PC-9 (cell line): ENCODE data around the gene OR1J1. TPM values are rescaled to one million over a fixed set of nuclear protein-coding genes. Genes with fewer than 3 reads are reported as not detected.

Source experiments
- BruUV-seq: library from RNA; stranded (reverse); fragments of 400-500 nt; replicated peaks from 2 replicates; lab custom pipeline; 2021; lab: Mats Ljungman, UMichigan
- CTCF ChIA-PET: fragments of 300-600 bp; sonication (Branson Sonifier 250); formaldehyde crosslinking; loops from one replicate; lab custom pipeline; 2022; ENCODE audit warnings: antibody characterized with exemption; lab: Charles Lee
- POLR2A ChIA-PET: fragments of 300-600 bp; sonication (Branson Sonifier 250); formaldehyde crosslinking; loops from one replicate; lab custom pipeline; 2022; ENCODE audit warnings: antibody characterized with exemption; ENCODE audit not compliant: unreplicated experiment; lab: Charles Lee
- DNase-seq, 2 experiments: peaks; one replicate each; pipeline versions ENCODE4 v3.0.0 to v3.0.0-alpha.2; 2015 to 2022; ENCODE audit warnings: mixed read lengths in 1 of 2
- H2AFZ ChIP-seq: fragments of 200-600 bp; sonication (generic); 2 replicates; pipeline ENCODE4 v1.8.1; 2017; ENCODE audit warnings: antibody characterized with exemption
- H3F3A ChIP-seq: fragments of 200-600 bp; sonication (generic); 2 replicates; pipeline ENCODE4 v1.8.1; 2017; ENCODE audit warnings: antibody characterized with exemption, mild to moderate bottlenecking, low read depth; ENCODE audit not compliant: insufficient read depth
- H3K27ac ChIP-seq: fragments of 200-600 bp; sonication (generic); 2 replicates; pipeline ENCODE4 v1.6.1; 2016; ENCODE audit warnings: mixed run types
- H3K27me3 ChIP-seq: fragments of 200-600 bp; sonication (generic); 2 replicates; pipeline ENCODE4 v1.6.1; 2016; ENCODE audit warnings: low read depth, mixed run types; ENCODE audit not compliant: insufficient read depth
- H3K36me3 ChIP-seq: fragments of 200-600 bp; sonication (generic); 2 replicates; pipeline ENCODE4 v1.6.1; 2016; ENCODE audit warnings: low read depth, mixed run types
- H3K4me1 ChIP-seq: fragments of 200-600 bp; sonication (generic); replicated peaks from 2 replicates; pipeline ENCODE4 v1.6.1; 2016; ENCODE audit warnings: mixed run types; ENCODE audit not compliant: insufficient read depth
- H3K4me2 ChIP-seq: fragments of 200-600 bp; sonication (generic); 2 replicates; pipeline ENCODE4 v1.6.1; 2017; ENCODE audit warnings: mixed run types
- H3K4me3 ChIP-seq: fragments of 200-600 bp; sonication (generic); 2 replicates; pipeline ENCODE4 v1.6.1; 2016; ENCODE audit warnings: mixed run types
- H3K79me2 ChIP-seq: fragments of 200-600 bp; sonication (generic); 2 replicates; pipeline ENCODE4 v1.6.1; 2017; ENCODE audit warnings: low read depth, mixed run types
- H3K9me2 ChIP-seq: fragments of 200-600 bp; sonication (generic); 2 replicates; pipeline ENCODE4 v1.8.1; 2017; ENCODE audit warnings: mild to moderate bottlenecking; ENCODE audit not compliant: insufficient read depth
- H3K9me3 ChIP-seq: fragments of 200-600 bp; sonication (generic); 2 replicates; pipeline ENCODE4 v1.8.1; 2016; ENCODE audit warnings: low read depth; ENCODE audit not compliant: insufficient read depth
- H4K20me1 ChIP-seq: fragments of 200-600 bp; sonication (generic); 2 replicates; pipeline ENCODE4 v1.8.1; 2017; ENCODE audit not compliant: insufficient read depth
- CTCF ChIP-seq: fragments of 200-600 bp; sonication (generic); conservative IDR thresholded peaks from 2 replicates; pipeline ENCODE4 v1.6.1; 2017; ENCODE audit warnings: mixed run types, antibody characterized with exemption, mild to moderate bottlenecking, moderate library complexity
- EZH2 ChIP-seq: fragments of 200-600 bp; sonication (generic); IDR thresholded peaks from 2 replicates; pipeline ENCODE4 v1.8.0; 2017; ENCODE audit warnings: antibody characterized with exemption, low read depth
- intact Hi-C: fragments of 100-400 bp; cut with micrococcal nuclease; formaldehyde crosslinking; loops from one replicate; pipeline ENCODE4 v1.10.0; 2022; ENCODE audit not compliant: unreplicated experiment
- total RNA-seq: library from RNA; stranded (reverse); gene quantifications from 2 replicates; pipeline ENCODE4 v1.2.3, GENCODE V29; 2021

OR1J1 gene
- total RNA-seq, 1 experiment from 2014 or later, result not detected

GRCh38 chr9:122445155-122445749 is 32.5 kb downstream of the OR1J1 start:
- no peak overlapping the region for H2AFZ ChIP-seq
- no peak overlapping the region for H3K4me3 ChIP-seq
- H3K4me2 ChIP-seq, result no peak overlapping the region
- no peak overlapping the region for H3K27ac ChIP-seq
- H3K36me3 ChIP-seq, result no peaks in the 10 kb centered on the region
- intact Hi-C loops, result no loop called here
- H4K20me1 ChIP-seq, result no peaks in the 10 kb centered on the region
- ChIA-PET CTCF (no interaction called here), POLR2A (no interaction called here)
- no peaks in the 10 kb centered on the region for H3F3A ChIP-seq
- H3K79me2 ChIP-seq, result no peaks in the 10 kb centered on the region
- no peak for DNase-seq
- no peaks in the 10 kb centered on the region for H3K4me1 ChIP-seq
- H3K9me2 ChIP-seq, result no peaks in the 10 kb centered on the region
- peaks cover 67% of the 10 kb centered on the region for H3K27me3 ChIP-seq
- BruUV-seq, result no TSS peak
- H3K9me3 ChIP-seq, result no peaks in the 10 kb centered on the region
- TF ChIP-seq CTCF (no peak), EZH2 (no peak)

- TF ChIP-seq EZH2, result no peak
- no peak for TF ChIP-seq CTCF
- CTCF ChIA-PET, result no interaction called here
- DNase-seq, result no peak
Observed at GRCh38 chr9:122444041-122444733, 33.5 kb downstream of the OR1J1 start.

GRCh38 chr9:122442568-122442967 is 35.2 kb downstream of the OR1J1 start:
- Histone ChIP-seq H3K36me3 (no peaks in the 10 kb centered on the region), H3K9me3 (no peaks in the 10 kb centered on the region), H4K20me1 (no peaks in the 10 kb centered on the region), H3K4me1 (no peaks in the 10 kb centered on the region), H3K9me2 (no peaks in the 10 kb centered on the region), H3K27ac (no peak overlapping the region), H2AFZ (no peak overlapping the region), H3K27me3 (peaks cover 68% of the 10 kb centered on the region), H3F3A (no peaks in the 10 kb centered on the region), H3K4me2 (no peak overlapping the region), H3K4me3 (no peak overlapping the region), H3K79me2 (no peaks in the 10 kb centered on the region)
- no peak for DNase-seq
- no TSS peak for BruUV-seq
- POLR2A ChIA-PET, result no interaction called here
- CTCF ChIA-PET, result interaction anchor here (0.6 kb wide), 1 partner anchor 12 kb away, joined by 4 read pairs; no protein-coding TSS in a partner anchor
- no peak for TF ChIP-seq EZH2
- TF ChIP-seq CTCF, result no peak
- intact Hi-C loops, result no loop called here

More at GRCh38 chr9:122444041-122444733, 33.5 kb downstream of the OR1J1 start:
- H3K4me3 ChIP-seq, result no peak overlapping the region
- H3K4me1 ChIP-seq, result no peaks in the 10 kb centered on the region
- no TSS peak for BruUV-seq
- no peaks in the 10 kb centered on the region for H3K9me2 ChIP-seq
- no peak overlapping the region for H3K27ac ChIP-seq
- peaks cover 69% of the 10 kb centered on the region for H3K27me3 ChIP-seq
- no peaks in the 10 kb centered on the region for H3K79me2 ChIP-seq
- no peak overlapping the region for H3K4me2 ChIP-seq
- H4K20me1 ChIP-seq, result no peaks in the 10 kb centered on the region
- H2AFZ ChIP-seq, result no peak overlapping the region
- POLR2A ChIA-PET, result no interaction called here
- intact Hi-C loops, result no loop called here
- H3F3A ChIP-seq, result no peaks in the 10 kb centered on the region
- no peaks in the 10 kb centered on the region for H3K36me3 ChIP-seq
- H3K9me3 ChIP-seq, result no peaks in the 10 kb centered on the region

Other genes starting within 250 kb of the OR1J1 start
- gene LHX6, start 249.0 kb downstream of the OR1J1 start, total RNA-seq, result 0.48 TPM in 1 of 2 replicates, not detected in the other
- gene RBM18, start 213.1 kb downstream of the OR1J1 start, total RNA-seq, result 15.1 and 16.1 TPM in 2 replicates
- gene MRRF, start 213.0 kb downstream of the OR1J1 start, total RNA-seq, result 69.0 and 79.5 TPM in 2 replicates
- 1.8 TPM in 2 replicates for gene PTGS1, start 106.9 kb downstream of the OR1J1 start, total RNA-seq
- not detected in 2 replicates for gene OR1J2, start 32.9 kb upstream of the OR1J1 start, total RNA-seq
- not detected in 2 replicates for gene OR1J4, start 41.2 kb upstream of the OR1J1 start, total RNA-seq
- not detected in 2 replicates for gene OR1N1, start 49.4 kb upstream of the OR1J1 start, total RNA-seq
- not detected in 2 replicates for gene OR1N2, start 75.2 kb upstream of the OR1J1 start, total RNA-seq
- gene OR1L8, start 105.5 kb upstream of the OR1J1 start, total RNA-seq, result not detected in 2 replicates
- gene OR1Q1, start 136.8 kb upstream of the OR1J1 start, total RNA-seq, result not detected in 2 replicates
- gene OR1B1, start 179.7 kb upstream of the OR1J1 start, total RNA-seq, result not detected in 2 replicates
- not detected in 2 replicates for gene OR1L1, start 183.8 kb upstream of the OR1J1 start, total RNA-seq
- gene OR1L3, start 197.2 kb upstream of the OR1J1 start, total RNA-seq, result not detected in 2 replicates
- gene OR1L4, start 246.1 kb upstream of the OR1J1 start, total RNA-seq, result not detected in 2 replicates